Erythroblast (primary cell): ENCODE results near the gene INPP4B.

Experiments
- GATA1 ChIP-seq: IDR thresholded peaks from 2 replicates; pipeline ENCODE4 v1.6.1; 2011; ENCODE audit warnings: low read depth, mild to moderate bottlenecking, control low read depth, low read length, moderate library complexity
- POLR2A ChIP-seq: IDR thresholded peaks from 2 replicates; pipeline ENCODE4 v1.6.1; 2011; ENCODE audit warnings: mild to moderate bottlenecking, low read length

DNA sequence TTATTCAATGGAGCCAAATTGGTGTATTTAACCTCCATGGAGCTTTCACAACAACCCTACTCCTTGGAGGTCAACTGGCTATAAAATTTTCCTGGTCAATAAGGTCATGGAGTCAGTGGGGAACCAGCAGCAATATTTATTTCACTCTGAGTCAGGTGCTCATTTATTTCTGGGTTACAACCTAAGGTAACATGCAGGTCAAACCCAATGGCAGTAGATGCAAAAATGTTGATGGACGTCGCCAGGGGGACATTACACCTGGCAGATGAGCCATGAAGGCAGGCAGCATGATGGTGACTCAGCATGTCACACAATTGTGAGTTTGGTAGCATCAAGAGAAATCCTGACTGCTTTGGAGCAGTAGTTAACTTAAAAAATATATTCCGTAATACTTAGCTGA is 695.6 kb downstream of the INPP4B start:
- TF ChIP-seq POLR2A, result no peak
- TF ChIP-seq GATA1, result no peak
